ENCODE results near the gene NOD2.

The NOD2 gene

GRCh38 chr16:50692999-50693781 lies at the start of gene NOD2:
Gene NOD2 (plus strand): TSS chr16:50693606. CDS start chr16:50699496, 5,890 bp downstream.
- no peak for DNase-seq

- DNase-seq: no peak
Observed at GRCh38 chr16:50644245-50644644, 49.2 kb upstream of the NOD2 start.

- peak in 1 of 2 experiments; percentile 25 for DNase-seq
Observed at GRCh38 chr16:50644729-50645128, 48.7 kb upstream of the NOD2 start.

- no peak for DNase-seq
Observed at GRCh38 chr16:50645563-50646220, 47.7 kb upstream of the NOD2 start.

- no peak for DNase-seq
Observed at GRCh38 chr16:50646345-50646744, 47.1 kb upstream of the NOD2 start.

GRCh38 chr16:50651835-50652438 lies 41.5 kb upstream of the NOD2 start:
- DNase-seq: no peak

GRCh38 chr16:50652836-50653425 lies 40.5 kb upstream of the NOD2 start:
- DNase-seq: no peak

- no peak for DNase-seq
Observed at GRCh38 chr16:50653633-50654519, 39.5 kb upstream of the NOD2 start.

GRCh38 chr16:50655558-50656055 lies 37.8 kb upstream of the NOD2 start:
- DNase-seq: no peak

GRCh38 chr16:50657241-50657640 lies 36.2 kb upstream of the NOD2 start:
- no peak for DNase-seq

- DNase-seq: no peak
Observed at GRCh38 chr16:50659806-50660205, 33.6 kb upstream of the NOD2 start.

GRCh38 chr16:50662306-50662940 lies 31.0 kb upstream of the NOD2 start:
- no peak for DNase-seq

GRCh38 chr16:50664270-50664669 lies 29.1 kb upstream of the NOD2 start:
- DNase-seq: no peak

- peak in 1 of 2 experiments; percentile 63 for DNase-seq
Observed at GRCh38 chr16:50665128-50665878, 28.1 kb upstream of the NOD2 start.

GRCh38 chr16:50666658-50667496 lies 26.5 kb upstream of the NOD2 start:
- no peak for DNase-seq

GRCh38 chr16:50667497-50668367 lies 25.7 kb upstream of the NOD2 start:
- no peak for DNase-seq

- DNase-seq: no peak
Observed at GRCh38 chr16:50668368-50669008, 24.9 kb upstream of the NOD2 start.

GRCh38 chr16:50669741-50670140 lies 23.7 kb upstream of the NOD2 start:
- DNase-seq: no peak

GRCh38 chr16:50670476-50670875 lies 22.9 kb upstream of the NOD2 start:
- no peak for DNase-seq
